ENCODE measurements around the gene RABGGTA. TPM values are rescaled to one million over a fixed set of nuclear protein-coding genes. Genes with fewer than 3 reads are reported as not detected.

The RABGGTA gene
- total RNA-seq, 1 experiment from 2014 or later = 25.6 TPM

DNA sequence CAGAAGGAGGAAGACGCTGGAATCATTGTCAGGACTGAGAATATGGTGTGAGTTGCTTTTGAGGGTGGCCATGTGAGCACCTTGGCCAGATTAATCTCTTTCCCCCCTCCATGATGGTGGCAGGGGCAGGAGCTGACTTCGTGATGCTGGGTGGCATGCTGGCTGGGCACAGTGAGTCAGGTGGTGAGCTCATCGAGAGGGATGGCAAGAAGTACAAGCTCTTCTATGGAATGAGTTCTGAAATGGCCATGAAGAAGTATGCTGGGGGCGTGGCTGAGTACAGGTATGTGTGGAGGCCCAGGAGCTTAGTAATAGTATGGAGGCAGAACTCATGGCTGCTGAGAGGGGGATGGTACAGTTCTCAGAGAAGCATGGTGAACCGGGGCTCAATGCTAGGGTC, 33.3 kb downstream of the RABGGTA start:
- Histone ChIP-seq H4K8ac (replicated peaks; ENCODE audit: insufficient read length, low read depth, low read length) (no peak overlapping the region), H4K91ac (ENCODE audit: insufficient read length, low read depth, low read length) (no peak overlapping the region), H4K20me1 (ENCODE audit: control insufficient read depth, insufficient read depth, insufficient read length) (peaks cover 2% of the 10 kb centered on the region), H3K18ac (ENCODE audit: insufficient read length, low read depth, low read length) (no peak overlapping the region), H3K4me2 (ENCODE audit: insufficient read depth, insufficient read length, low read length) (no peak overlapping the region), H2AFZ (ENCODE audit: low read length) (no peak overlapping the region), H3K23ac (ENCODE audit: insufficient read length, low read depth, low read length) (no peak overlapping the region), H3K4me1 (ENCODE audit: insufficient read depth, low read length) (0 out of 2 replicates have a peak, but pooled peaks cover 6% of the 10 kb centered on the region), H3K14ac (ENCODE audit: insufficient read depth, low read length) (no peak overlapping the region), H3K27me3 (ENCODE audit: insufficient read depth, low read length) (no peaks in the 10 kb centered on the region), H4K5ac (ENCODE audit: insufficient read length, low read depth, low read length) (no peak overlapping the region), H3K79me1 (ENCODE audit: insufficient read depth, low read depth, low read length, poor library complexity, severe bottlenecking) (no peaks in the 10 kb centered on the region), H3K4ac (ENCODE audit: low read depth, low read length) (no peak overlapping the region), H2BK5ac (ENCODE audit: insufficient read length, low read length) (no peak overlapping the region), H2BK15ac (ENCODE audit: low read depth, low read length) (no peak overlapping the region), H3K23me2 (ENCODE audit: insufficient read length, low read depth, low read length, poor library complexity, severe bottlenecking) (peaks cover 11% of the 10 kb centered on the region), H2BK20ac (ENCODE audit: low read depth, low read length, poor library complexity, severe bottlenecking) (no peak overlapping the region), H2BK120ac (ENCODE audit: low read depth, low read length, poor library complexity, severe bottlenecking) (no peak overlapping the region), H3K79me2 (ENCODE audit: insufficient read depth, low read length) (no peaks in the 10 kb centered on the region), H3K27ac (ENCODE audit: insufficient read length, low read depth, low read length) (no peak overlapping the region), H3K9me3 (ENCODE audit: control insufficient read depth, low read depth, low read length) (no peaks in the 10 kb centered on the region), H3K56ac (ENCODE audit: insufficient read length, low read depth, low read length) (no peak overlapping the region), H3K9ac (ENCODE audit: extremely low read depth, insufficient read length, low read length) (no peak overlapping the region), H2BK12ac (ENCODE audit: insufficient read length, low read depth, low read length) (no peak overlapping the region), H3T11ph (ENCODE audit: low read length) (no peak overlapping the region), H2AK5ac (ENCODE audit: insufficient read length, low read length) (no peak overlapping the region)
- TF ChIP-seq, protein P1, sequence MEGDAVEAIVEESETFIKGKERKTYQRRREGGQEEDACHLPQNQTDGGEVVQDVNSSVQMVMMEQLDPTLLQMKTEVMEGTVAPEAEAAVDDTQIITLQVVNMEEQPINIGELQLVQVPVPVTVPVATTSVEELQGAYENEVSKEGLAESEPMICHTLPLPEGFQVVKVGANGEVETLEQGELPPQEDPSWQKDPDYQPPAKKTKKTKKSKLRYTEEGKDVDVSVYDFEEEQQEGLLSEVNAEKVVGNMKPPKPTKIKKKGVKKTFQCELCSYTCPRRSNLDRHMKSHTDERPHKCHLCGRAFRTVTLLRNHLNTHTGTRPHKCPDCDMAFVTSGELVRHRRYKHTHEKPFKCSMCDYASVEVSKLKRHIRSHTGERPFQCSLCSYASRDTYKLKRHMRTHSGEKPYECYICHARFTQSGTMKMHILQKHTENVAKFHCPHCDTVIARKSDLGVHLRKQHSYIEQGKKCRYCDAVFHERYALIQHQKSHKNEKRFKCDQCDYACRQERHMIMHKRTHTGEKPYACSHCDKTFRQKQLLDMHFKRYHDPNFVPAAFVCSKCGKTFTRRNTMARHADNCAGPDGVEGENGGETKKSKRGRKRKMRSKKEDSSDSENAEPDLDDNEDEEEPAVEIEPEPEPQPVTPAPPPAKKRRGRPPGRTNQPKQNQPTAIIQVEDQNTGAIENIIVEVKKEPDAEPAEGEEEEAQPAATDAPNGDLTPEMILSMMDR (conservative IDR thresholded peaks at IDR 0.05) = no peak
- peaks cover 35 to 68% (median 67%) of the 10 kb centered on the region in 3 experiments; a peak in 6 of 7 replicates for H3K36me3 Mint-ChIP-seq (ENCODE audit: insufficient read depth in 1 of 3, low read depth in 3 of 3)
- H3K27me3 Mint-ChIP-seq (ENCODE audit: low read depth) = no peaks in the 10 kb centered on the region
- WGBS (ENCODE audit: extremely low coverage, insufficient read length, low lambda C conversion rate) = no CpG with 5 or more reads among the region's 5 CpGs
- no peak overlapping the region for H3K27ac Mint-ChIP-seq
- no peak overlapping the region; a peak in 1 of 5 replicates for H3K4me3 Mint-ChIP-seq
- DNase-seq = no peak
- H3K4me1 Mint-ChIP-seq = peaks cover 12 to 17% of the 10 kb centered on the region in 2 experiments
- no peaks in the 10 kb centered on the region for H3K9me3 Mint-ChIP-seq

Data from H9 (cell line).